ENCODE measurements around the gene MCF2L2. TPM values are rescaled to one million over a fixed set of nuclear protein-coding genes. Genes with fewer than 3 reads are reported as not detected.

MCF2L2 gene
- total and polyA plus RNA-seq, 9 of the 15 experiments (the other 6 are each of a cell fraction or from before 2014, with no cell fraction given): 0.56 to 4.2 (median 3.0) TPM

- CTCF ChIA-PET (ENCODE audit: low intra/inter-chr PET ratio): interaction anchor here (0.7 to 6.7 kb wide), 4 partner anchors 196 to 668 kb away, joined by 3 to 61 read pairs (median 28); no protein-coding TSS in a partner anchor
- Histone ChIP-seq H3K4me1 (replicated peaks in 1 of 2; ENCODE audit: control insufficient read depth in 2 of 2, insufficient read depth in 2 of 2, low read length in 2 of 2) (peaks cover 0 to 4% of the 10 kb centered on the region in 2 experiments; a peak in 3 of 5 replicates), H3K36me3 (ENCODE audit: control insufficient read depth, insufficient read depth, low read length) (no peaks in the 10 kb centered on the region; the same call in 2 of the 3 replicates), H3K4me2 (ENCODE audit: insufficient read depth, low read length) (no peak overlapping the region), H2AFZ (ENCODE audit: low read depth, low read length) (no peak overlapping the region), H3K27me3 (ENCODE audit: control insufficient read depth in 2 of 2, insufficient read depth in 2 of 2, low read length in 2 of 2) (no peaks in the 10 kb centered on the region), H3K9ac (ENCODE audit: insufficient read depth in 1 of 2, low read depth in 2 of 2, low read length in 2 of 2) (no peak overlapping the region), H3K9me1 (ENCODE audit: control insufficient read depth, insufficient read depth, low read length) (no peaks in the 10 kb centered on the region), H3K79me2 (ENCODE audit: control insufficient read depth, insufficient read depth, low read length) (no peaks in the 10 kb centered on the region), H3K27ac (ENCODE audit: extremely low read depth, low read depth, low read length) (no peak overlapping the region), H3K4me3 (no peak overlapping the region), H3K9me3 (replicated peaks; ENCODE audit: control insufficient read depth, insufficient read depth, low read depth, low read length) (no peaks in the 10 kb centered on the region), H4K20me1 (replicated peaks; ENCODE audit: control insufficient read depth, insufficient read depth, low read length) (no peaks in the 10 kb centered on the region)
- DNase-seq (ENCODE audit: extremely low read depth in 1 of 4, low spot score in 3 of 4): no peak
- ATAC-seq: no peak
- in situ Hi-C loops (cut with MboI): no loop called here
- no TSS peak for BruUV-seq (replicated peaks)
- TF ChIP-seq HNRNPUL1 (IDR thresholded peaks at IDR 0.05; ENCODE audit: low read length): no peak
- TF ChIP-seq CEBPG (CRISPR knock-in tag; IDR thresholded peaks at IDR 0.05): no peak
- TF ChIP-seq CEBPG (tag; conservative IDR thresholded peaks at IDR 0.05 in 1 of 2, IDR thresholded peaks at IDR 0.05 in 1 of 2): peak in 1 of 2 experiments; percentile 23; a peak in 1 of 4 replicates
- peak; percentile 39 for TF ChIP-seq CEBPB (tag; IDR thresholded peaks at IDR 0.05)
- WGBS (ENCODE audit: insufficient coverage, low coverage, missing lambda C conversion rate): 85% methylated on average over 1 of the region's 1 CpG
- intact Hi-C loops (cut with micrococcal nuclease): loop anchor here (1.0 to 10.0 kb wide), 6 partner anchors 53 to 467 kb away; no protein-coding TSS in a partner anchor
- no peak for FAIRE-seq
- POLR2A ChIA-PET: interaction anchor here (0.6 to 1.7 kb wide), 5 partner anchors 78 to 213 kb away, joined by 3 to 8 read pairs (median 3); no protein-coding TSS in a partner anchor
Measured at GRCh38 chr3:183381673-183382072, 46.7 kb downstream of the MCF2L2 start.

- Histone ChIP-seq H3K27ac (ENCODE audit: extremely low read depth, low read depth, low read length) (no peak overlapping the region), H3K4me1 (replicated peaks in 1 of 2; ENCODE audit: control insufficient read depth in 2 of 2, insufficient read depth in 2 of 2, low read length in 2 of 2) (peaks cover 0 to 4% of the 10 kb centered on the region in 2 experiments; a peak in 3 of 5 replicates), H3K4me3 (no peak overlapping the region), H4K20me1 (replicated peaks; ENCODE audit: control insufficient read depth, insufficient read depth, low read length) (no peaks in the 10 kb centered on the region), H3K9ac (ENCODE audit: insufficient read depth in 1 of 2, low read depth in 2 of 2, low read length in 2 of 2) (no peak overlapping the region), H3K79me2 (ENCODE audit: control insufficient read depth, insufficient read depth, low read length) (no peaks in the 10 kb centered on the region), H3K9me1 (ENCODE audit: control insufficient read depth, insufficient read depth, low read length) (no peaks in the 10 kb centered on the region), H3K27me3 (ENCODE audit: control insufficient read depth in 2 of 2, insufficient read depth in 2 of 2, low read length in 2 of 2) (no peaks in the 10 kb centered on the region), H2AFZ (ENCODE audit: low read depth, low read length) (no peak overlapping the region), H3K9me3 (replicated peaks; ENCODE audit: control insufficient read depth, insufficient read depth, low read depth, low read length) (no peaks in the 10 kb centered on the region), H3K4me2 (ENCODE audit: insufficient read depth, low read length) (no peak overlapping the region), H3K36me3 (ENCODE audit: control insufficient read depth, insufficient read depth, low read length) (no peaks in the 10 kb centered on the region; the same call in 2 of the 3 replicates)
- peak in 3 of 4 experiments; percentile 20 to 35 (median 21) for DNase-seq (ENCODE audit: extremely low read depth in 1 of 4, low spot score in 3 of 4)
- intact Hi-C loops (cut with micrococcal nuclease): loop anchor here (10.0 kb wide), 1 partner anchor 466 kb away; no protein-coding TSS in a partner anchor
- FAIRE-seq: no peak
- BruUV-seq (replicated peaks): no TSS peak
- POLR2A ChIA-PET: interaction anchor here (1.5 kb wide), 1 partner anchor 92 kb away, joined by 3 read pairs; no protein-coding TSS in a partner anchor
- CTCF ChIA-PET (ENCODE audit: low intra/inter-chr PET ratio): interaction anchor here (0.6 to 6.7 kb wide), 4 partner anchors 196 to 748 kb away, joined by 3 to 61 read pairs (median 28); no protein-coding TSS in a partner anchor
- WGBS (ENCODE audit: insufficient coverage, low coverage, missing lambda C conversion rate): 34% methylated on average over 4 of the region's 4 CpGs
- in situ Hi-C loops (cut with MboI): no loop called here
- ATAC-seq: peak; percentile 47
- TF ChIP-seq MEIS2 (IDR thresholded peaks at IDR 0.05; ENCODE audit: partially characterized antibody) (peak; percentile 72), DEAF1 (CRISPR knock-in tag; IDR thresholded peaks at IDR 0.05) (no peak), ZNF644 (tag; IDR thresholded peaks at IDR 0.05; ENCODE audit: low read depth) (no peak), CBX8 (IDR thresholded peaks at IDR 0.05; ENCODE audit: borderline replicate concordance, extremely low read depth, low read depth, low read length, poor library complexity, severe bottlenecking) (no peak), HDAC8 (tag; IDR thresholded peaks at IDR 0.05) (no peak), POU5F1 (IDR thresholded peaks at IDR 0.05; ENCODE audit: borderline replicate concordance, low read depth, low read length, partially characterized antibody) (no peak)
Measured at GRCh38 chr3:183381179-183381578, 47.2 kb downstream of the MCF2L2 start.
